HG02588 (cell line): ENCODE results near the gene KRTAP5-10.
"Not testable (repeated sequence)": the region's sequence is repeated elsewhere in the genome, so short reads cannot be mapped to it uniquely, and the experiment has no call there.

Experiments used
- ATAC-seq: cut with Tn5 transposase; IDR thresholded peaks from one replicate; pipeline ENCODE4 v1.9.1; 2021; ENCODE audit warnings: mild to moderate bottlenecking, moderate library complexity; ENCODE audit not compliant: unreplicated experiment

KRTAP5-10 gene

DNA sequence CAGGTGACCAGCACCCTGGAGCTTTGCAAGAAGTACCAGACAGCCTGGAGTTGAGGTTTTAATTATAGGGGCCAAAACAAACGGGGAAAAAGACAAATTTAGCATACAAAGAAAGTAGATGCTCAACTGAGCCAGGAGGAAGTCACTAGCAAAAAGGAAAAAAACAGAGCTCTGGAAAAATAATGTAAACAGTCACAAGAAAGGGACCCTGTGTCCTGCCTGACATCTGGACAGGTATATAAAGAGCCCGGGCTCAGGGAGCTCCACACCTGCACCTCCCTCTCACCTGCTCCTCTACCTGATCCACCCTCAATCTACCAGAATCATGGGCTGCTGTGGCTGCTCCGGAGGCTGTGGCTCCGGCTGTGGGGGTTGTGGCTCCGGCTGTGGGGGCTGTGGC lies at the start of gene KRTAP5-10:
KRTAP5-10 (plus strand) TSS at position 301 of the 400 bp plus-strand sequence; CDS start at position 326, 25 bp downstream.
- ATAC-seq: no peak

DNA sequence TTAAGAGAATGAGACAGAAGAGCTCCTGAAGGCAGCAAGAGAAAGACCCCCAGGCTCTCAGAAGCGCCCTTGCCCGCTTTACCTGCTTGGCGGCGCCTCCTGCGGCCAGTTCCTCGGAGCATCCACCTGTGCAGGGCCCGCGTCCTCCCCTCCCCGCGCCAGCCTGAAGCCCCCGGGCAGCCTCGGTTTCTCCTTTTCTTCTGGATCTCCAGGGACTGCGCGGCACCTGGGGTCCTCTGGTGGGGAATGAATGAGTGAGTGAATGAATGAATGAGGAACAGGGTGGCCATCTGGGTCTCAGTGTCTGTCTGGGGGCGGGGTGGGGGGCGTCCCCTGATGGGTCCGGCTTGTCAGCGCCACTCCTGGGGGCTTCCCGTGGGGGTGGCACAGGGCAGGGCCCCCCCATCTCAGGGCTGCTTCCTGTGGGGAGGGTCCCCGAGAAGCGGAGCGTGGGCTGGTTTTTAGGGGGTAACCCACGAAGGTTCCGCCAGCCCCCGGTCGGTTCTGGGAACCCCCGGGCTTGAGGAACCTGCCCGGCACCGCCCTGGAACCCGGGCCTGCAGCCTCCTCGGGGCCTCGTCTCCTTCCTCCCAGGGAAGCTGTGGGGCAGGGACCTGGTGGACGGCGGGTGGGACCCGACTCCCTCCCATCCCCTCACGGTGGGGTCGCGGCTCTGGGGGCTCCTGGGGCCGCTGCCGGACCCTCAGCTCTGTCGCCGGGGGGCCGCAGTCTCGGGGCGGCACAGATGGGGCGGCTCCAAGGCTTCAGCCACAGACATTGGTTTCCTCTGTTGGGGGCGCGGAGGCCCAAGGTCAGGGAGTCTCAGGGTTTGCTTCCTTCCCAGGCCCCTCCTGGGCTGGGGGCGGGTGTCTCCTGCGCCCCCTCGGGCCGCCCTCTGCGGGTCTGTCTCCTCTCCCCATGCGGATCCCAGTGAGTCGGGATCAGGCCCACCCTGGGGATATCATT lies 46.6 kb upstream of the KRTAP5-10 start:
- ATAC-seq: no peak

DNA sequence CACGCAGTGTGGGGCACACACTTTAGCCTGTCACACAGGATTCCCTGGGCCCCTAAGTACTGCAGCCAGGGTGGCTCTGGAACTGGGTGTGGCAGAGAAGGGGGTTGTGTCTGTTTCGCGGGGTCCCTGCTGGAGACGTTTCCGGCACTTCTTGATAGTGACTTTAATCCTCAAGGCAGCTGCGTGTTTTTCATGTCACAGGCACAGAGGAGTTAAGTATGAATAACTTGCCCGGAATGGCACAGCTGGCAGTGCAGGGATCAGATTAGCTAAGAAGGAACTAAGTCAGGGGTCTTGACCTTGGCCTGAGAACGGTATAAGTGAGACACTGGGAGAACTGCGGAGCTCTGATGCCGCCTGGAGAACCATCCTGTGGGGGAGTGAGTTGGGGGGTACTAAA lies 45.8 kb upstream of the KRTAP5-10 start:
- no peak for ATAC-seq

DNA sequence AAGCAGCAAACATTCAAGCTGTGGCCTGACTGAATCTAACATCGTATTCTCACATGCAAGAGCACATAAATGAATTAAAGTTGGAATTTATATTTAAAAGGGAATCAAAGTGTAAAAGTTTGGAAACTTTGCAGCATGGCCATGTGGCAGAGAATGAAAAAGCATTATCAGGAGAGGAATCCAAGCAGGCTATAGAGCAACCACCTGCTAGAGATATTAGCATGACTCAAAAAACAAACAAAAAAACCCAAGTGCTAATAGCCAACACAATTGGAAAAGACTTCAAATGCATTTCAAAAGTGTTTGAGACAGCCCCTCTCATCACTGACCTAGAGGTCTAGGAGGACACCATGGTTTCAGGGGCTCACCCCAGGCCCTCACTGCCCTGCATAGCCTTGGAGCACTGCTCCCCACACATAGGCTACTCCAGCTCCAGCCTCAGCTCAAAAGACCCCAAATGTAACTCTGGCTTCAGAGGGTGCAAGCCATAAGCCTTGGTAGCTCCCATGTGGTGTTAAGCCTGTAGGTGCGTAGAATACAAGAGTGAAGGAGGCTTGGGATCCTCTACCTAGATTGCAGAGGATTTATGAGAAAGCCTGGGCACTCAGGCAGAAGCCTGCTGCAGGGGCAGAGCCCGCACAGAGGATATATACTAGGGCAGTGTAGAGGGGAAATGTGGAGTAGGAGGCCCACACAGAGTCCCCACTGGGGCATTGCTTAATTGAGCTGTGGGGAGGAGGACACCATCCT lies 40.0 kb upstream of the KRTAP5-10 start:
- no peak for ATAC-seq

DNA sequence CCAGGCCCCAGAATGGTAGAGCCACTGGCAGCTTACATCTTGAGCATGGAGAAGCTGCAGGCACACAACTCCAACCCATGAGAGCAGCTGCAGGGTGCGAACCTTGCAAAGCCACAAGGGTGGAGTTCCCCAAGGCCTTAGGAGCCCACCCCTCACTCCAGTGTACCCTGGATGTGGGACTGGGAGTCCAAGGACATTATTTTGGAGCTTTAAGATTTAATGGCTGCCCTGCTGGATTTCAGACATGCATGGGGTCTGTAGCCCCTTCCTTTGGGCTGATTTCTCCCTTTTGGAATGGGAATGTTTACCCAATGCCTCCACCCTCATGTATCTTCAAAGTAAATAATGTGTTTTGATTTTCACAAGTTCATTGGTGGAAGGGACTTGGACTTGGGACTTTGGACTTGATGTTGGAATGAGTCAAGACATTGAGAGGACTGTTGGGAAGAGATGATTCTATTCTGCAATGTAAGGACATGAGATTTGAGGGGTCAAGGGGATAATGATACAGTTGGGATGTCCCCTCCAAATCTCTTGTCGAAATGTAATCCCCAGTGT lies 39.3 kb upstream of the KRTAP5-10 start:
- ATAC-seq: no peak

DNA sequence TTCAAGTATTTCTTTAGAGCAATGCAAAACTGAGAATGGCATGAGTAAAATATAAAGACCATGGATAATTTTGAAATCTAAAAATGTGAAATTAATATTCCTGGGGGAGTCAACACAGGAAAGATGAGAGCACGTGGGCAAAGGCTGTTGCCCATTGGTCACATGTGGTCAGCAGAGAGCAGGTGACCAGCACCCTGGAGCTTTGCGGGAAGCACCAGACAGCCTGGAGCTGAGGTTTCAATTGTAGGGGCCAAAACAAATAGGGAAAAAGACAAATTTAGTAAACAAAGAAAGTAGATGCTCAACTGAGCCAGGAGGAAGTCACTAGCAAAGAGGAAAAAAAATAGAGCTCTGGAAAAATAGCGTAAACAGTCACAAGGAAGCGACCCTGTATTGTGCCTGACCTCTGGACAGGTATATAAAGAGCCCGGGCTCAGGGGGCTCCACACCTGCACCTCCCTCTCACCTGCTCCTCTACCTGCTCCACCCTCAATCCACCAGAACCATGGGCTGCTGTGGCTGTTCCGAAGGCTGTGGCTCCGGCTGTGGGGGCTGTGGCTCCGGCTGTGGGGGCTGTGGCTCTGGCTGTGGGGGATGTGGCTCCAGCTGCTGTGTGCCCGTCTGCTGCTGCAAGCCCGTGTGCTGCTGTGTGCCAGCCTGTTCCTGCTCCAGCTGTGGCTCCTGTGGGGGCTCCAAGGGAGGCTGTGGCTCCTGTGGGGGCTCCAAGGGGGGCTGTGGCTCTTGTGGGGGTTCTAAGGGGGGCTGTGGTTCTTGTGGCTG lies 38.4 kb upstream of the KRTAP5-10 start, which contains the start of gene KRTAP5-7:
KRTAP5-7 (plus strand) TSS at position 472 of the 780 bp plus-strand sequence; CDS start at position 506, 34 bp downstream.
- ATAC-seq: not testable (repeated sequence)

DNA sequence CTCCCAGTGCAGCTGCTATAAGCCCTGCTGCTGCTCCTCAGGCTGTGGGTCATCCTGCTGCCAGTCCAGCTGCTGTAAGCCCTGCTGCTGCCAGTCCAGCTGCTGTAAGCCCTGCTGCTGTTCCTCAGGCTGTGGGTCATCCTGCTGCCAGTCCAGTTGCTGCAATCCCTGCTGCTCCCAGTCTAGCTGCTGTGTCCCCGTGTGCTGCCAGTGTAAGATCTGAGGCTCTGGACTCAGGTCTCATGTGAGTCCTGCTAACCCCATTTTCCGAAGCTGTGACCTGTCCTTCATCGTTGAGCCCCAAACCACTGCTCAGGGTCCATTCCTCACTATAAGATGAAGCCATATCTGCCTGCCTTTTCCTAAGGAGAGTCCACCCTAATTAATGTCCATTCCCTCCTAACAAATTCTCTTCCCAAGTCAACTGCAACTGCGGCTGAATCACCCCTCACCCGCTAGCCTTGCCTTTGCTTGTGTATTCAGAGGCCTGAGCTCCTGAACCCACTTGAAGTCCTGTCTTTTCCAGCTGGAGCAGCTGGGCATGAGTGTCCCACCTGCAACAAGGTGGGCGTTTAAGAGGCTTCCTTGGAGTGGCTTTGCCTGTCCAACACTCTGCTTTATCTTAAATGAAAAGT lies 37.7 kb upstream of the KRTAP5-10 start:
- ATAC-seq: no peak

GRCh38 chr11:71530602-71531001 lies 34.8 kb upstream of the KRTAP5-10 start:
- no peak for ATAC-seq

GRCh38 chr11:71532036-71532610 lies 33.2 kb upstream of the KRTAP5-10 start:
- no peak for ATAC-seq

DNA sequence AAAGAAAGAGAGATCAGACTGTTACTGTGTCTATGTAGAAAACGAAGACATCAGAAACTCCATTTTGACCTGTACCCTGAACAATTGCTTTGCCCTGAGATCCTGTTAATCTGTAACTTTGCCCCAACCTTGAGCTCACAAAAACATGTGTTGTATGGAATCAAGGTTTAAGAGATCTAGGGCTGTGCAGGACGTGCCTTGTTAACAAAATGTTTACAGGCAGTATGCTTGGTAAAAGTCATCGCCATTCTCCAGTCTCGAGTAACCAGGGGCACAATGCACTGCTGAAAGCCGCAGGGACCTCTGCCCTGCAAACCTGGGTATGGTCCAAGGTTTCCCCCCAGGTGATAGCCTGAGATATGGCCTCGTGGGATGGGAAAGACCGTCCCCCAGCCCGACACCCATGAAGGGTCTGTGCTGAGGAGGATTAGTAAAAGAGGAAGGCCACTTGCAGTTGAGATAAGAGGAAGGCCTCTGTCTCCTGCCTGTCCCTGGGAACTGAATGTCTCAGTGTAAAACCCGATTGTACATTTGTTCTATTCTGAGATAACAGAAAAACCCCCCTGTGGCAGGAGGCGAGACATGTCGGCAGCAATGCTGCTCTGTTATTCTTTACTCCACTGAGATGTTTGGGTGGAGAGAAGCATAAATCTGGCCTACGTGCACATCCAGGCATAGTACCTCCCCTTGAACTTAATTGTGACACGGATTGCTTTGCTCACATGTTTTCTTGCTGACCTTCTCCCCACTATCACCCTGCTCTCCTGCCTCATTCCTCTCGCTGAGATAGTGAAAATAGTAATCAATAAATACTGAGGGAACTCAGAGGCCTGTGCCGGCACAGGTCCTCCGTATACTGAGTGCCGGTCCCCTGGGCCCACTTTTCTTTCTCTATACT lies 30.4 kb upstream of the KRTAP5-10 start:
- ATAC-seq: not testable (repeated sequence)

GRCh38 chr11:71535825-71536224 lies 29.5 kb upstream of the KRTAP5-10 start:
- no peak for ATAC-seq

GRCh38 chr11:71537537-71537936 lies 27.8 kb upstream of the KRTAP5-10 start:
- no peak for ATAC-seq

DNA sequence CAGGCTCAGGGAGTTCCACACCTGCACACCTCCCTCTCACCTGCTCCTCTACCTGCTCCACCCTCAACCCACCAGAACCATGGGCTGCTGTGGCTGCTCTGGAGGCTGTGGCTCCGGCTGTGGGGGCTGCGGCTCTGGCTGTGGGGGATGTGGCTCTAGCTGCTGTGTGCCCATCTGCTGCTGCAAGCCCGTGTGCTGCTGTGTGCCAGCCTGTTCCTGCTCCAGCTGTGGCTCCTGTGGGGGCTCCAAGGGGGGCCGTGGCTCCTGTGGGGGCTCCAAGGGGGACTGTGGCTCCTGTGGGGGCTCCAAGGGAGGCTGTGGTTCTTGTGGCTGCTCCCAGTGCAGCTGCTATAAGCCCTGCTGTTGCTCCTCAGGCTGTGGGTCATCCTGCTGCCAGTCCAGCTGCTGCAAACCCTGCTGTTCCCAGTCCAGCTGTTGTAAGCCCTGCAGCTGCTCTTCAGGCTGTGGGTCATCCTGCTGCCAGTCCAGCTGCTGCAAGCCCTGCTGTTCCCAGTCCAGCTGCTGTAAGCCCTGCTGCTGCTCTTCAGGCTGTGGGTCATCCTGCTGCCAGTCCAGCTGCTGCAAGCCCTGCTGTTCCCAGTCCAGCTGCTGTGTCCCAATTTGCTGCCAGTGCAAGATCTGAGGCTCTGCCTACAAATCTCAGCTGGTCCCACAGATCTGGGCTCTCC lies 27.2 kb upstream of the KRTAP5-10 start, which contains the start of gene KRTAP5-8:
KRTAP5-8 (plus strand) TSS at position 49 of the 689 bp plus-strand sequence; CDS start at position 80, 31 bp downstream.
- not testable (repeated sequence) for ATAC-seq

- ATAC-seq: no peak
Measured at GRCh38 chr11:71538666-71538990, 26.7 kb upstream of the KRTAP5-10 start.

DNA sequence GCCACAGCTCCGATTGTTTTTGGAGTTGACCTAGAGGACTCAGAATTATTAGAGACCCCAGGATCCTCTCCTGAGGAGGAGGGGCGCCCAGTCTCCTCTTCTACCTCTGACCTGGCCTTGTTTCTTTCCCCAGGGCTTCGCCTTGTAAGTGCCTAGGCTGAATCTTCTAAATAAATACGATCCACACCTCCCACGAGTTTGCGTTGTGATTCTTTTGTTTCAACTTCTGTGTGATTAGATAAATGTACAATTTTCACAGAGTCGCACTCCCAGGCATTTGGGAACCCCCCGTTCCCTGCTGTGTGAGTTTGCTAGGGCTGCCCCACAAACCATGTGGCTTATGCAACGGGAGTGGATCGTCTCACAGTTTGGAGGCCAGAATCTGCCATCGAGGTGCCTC lies 26.3 kb upstream of the KRTAP5-10 start:
- no peak for ATAC-seq

GRCh38 chr11:71539971-71540370 lies 25.4 kb upstream of the KRTAP5-10 start:
- not testable (repeated sequence) for ATAC-seq

DNA sequence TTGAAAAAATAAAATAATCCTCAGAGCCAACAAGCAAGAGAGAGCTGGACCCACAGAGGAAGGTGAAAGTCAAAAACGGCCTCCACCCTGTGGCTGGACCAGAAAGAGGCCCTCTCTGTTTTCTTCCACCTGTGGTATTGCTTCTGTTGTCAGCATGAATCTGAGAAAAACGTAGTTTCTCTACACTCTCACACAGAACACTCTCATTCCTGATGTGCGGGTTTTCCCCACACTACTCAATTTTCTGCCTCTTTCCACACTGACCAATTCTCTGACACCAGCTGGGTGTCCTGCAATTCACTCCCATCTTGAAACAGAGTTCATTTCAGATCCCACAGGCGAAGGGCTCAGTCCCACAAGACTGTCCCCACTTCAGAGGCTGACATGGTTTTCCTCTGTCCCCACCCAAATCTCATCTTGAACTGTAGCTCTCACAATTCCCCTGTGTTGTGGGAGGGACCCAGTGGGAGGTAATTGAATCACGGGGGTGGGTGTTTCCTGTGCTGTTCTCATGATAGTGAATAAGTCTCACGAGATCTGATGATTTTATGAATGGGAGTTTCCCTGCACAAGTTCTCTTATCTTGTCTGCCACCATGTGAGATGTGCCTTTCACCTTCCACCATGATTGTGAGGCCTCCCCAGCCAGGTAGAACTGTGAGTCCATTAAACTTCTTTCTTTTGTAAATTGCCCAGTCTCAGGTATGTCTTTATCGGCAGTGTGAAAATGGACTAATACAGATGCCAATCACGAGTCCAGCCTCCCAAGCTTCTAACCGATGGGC lies 24.6 kb upstream of the KRTAP5-10 start:
- not testable (repeated sequence) for ATAC-seq
